Measurements from ENCODE around the gene RSBN1.

Gene RSBN1

DNA sequence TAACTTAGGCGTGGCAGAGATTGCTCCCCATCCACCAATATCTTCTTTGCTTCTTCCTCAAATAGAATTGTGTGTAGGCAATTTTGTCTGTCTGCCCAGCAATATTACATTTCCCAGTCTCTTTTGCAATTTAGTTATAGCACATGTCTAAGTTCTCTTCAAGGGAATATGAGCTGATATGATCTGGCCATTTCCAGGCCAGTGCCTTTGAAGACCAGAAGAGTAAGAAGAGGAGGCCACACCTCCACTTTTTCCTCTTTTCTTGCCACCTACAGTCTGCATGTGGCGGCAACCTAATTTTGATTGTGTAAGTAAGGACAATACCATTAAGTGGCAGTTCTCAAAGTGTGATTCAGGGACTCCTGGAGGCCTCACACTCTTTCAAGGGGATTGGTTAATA is 6.3 kb upstream of the RSBN1 start:
- TF ChIP-seq, protein P1, sequence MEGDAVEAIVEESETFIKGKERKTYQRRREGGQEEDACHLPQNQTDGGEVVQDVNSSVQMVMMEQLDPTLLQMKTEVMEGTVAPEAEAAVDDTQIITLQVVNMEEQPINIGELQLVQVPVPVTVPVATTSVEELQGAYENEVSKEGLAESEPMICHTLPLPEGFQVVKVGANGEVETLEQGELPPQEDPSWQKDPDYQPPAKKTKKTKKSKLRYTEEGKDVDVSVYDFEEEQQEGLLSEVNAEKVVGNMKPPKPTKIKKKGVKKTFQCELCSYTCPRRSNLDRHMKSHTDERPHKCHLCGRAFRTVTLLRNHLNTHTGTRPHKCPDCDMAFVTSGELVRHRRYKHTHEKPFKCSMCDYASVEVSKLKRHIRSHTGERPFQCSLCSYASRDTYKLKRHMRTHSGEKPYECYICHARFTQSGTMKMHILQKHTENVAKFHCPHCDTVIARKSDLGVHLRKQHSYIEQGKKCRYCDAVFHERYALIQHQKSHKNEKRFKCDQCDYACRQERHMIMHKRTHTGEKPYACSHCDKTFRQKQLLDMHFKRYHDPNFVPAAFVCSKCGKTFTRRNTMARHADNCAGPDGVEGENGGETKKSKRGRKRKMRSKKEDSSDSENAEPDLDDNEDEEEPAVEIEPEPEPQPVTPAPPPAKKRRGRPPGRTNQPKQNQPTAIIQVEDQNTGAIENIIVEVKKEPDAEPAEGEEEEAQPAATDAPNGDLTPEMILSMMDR (IDR thresholded peaks at IDR 0.05; ENCODE audit: low read depth, low read length), result no peak
- no peak overlapping the region for H3K4me3 ChIP-seq (replicated peaks in 1 of 2; ENCODE audit: low read depth in 2 of 2, low read length in 2 of 2)
- DNase-seq (ENCODE audit: low read depth in 2 of 2), result no peak

DNA sequence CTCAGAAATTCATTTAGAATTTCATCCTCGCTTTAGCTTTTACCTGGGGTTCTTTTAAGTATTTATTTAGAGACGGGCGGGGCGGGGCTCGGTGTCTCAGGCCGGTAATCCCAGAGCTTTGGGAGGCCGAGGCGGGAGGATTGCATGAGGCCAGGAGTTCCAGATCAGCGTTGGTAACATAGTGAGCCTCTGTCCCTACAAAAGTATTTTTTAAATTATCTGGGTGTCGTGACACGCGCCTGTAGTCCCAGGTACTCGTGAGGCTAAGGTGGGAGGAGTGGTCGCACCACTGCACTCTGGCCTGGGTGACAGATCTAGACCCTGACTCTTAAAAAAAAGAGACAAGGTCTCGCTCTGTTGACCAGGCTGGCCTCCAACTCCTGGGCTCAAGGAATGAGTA is 942 bp upstream of the RSBN1 start:
- no peak overlapping the region for H3K4me3 ChIP-seq (replicated peaks in 1 of 2; ENCODE audit: low read depth in 2 of 2, low read length in 2 of 2)
- DNase-seq (ENCODE audit: low read depth in 2 of 2), result no peak
- TF ChIP-seq, protein P1 (IDR thresholded peaks at IDR 0.05; ENCODE audit: low read depth, low read length), result no peak

DNA sequence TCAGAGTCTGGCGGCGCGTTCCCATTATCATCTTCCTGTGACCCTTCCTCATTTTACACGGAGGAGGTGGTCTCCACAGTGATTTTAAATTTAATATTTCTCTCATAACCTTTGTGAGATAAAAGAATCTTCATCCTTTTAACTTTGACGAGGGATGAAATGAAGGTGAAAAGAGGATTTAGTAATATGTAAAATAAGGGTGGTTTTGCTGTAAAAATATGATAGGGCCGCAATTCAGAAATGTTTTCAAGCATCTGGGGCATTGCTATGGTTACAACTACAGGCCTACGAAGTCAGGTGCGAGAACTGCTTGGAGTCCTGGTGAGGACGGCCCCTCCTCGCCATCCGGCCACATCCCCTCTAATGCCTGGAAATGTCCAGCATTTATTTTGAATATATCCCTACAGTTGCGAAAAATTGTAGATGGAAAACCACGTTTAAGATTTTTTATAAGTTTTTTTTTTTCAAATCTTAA is 422 bp upstream of the RSBN1 start:
- no peak for DNase-seq (ENCODE audit: low read depth in 2 of 2)
- peak overlapping the region; percentile 44 for H3K4me3 ChIP-seq (replicated peaks in 1 of 2; ENCODE audit: low read depth in 2 of 2, low read length in 2 of 2)
- TF ChIP-seq, protein P1 (IDR thresholded peaks at IDR 0.05; ENCODE audit: low read depth, low read length), result no peak

DNA sequence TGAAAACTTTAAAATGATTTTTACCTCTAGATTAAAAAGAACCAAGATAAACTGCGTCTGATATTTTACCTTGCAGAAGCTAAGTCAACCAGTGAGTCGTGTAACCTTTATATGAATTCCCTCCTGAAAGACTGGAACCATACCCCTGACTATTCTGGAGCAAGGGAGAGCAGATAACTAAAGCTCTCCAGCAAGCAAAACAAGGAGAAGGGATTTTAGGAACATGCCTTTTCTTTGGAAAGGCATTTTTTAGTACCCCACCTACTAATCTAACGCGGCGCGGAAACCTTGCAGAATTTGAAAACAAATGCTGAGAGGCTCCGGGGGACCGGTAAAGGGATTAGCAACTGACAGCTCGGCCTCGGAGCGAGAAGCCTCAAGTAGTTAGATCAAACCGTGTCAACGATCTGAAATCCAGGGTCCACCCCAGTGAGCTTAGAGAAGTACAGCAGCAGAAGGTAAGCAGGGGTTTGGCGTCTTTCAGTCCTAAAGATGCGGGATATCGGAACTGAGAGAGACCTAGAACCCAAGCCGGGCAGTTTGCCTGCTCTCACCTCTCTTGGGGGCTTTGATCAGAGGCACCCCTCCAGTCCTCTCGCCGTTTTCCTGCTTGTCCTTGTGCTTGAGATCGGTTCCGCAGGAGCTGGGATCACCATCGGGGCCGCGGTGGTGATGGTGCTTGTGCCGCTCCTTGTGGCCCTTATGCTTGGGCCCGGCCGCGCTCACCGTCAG is 954 bp downstream of the RSBN1 start:
- H3K4me3 ChIP-seq (replicated peaks in 1 of 2; ENCODE audit: low read depth in 2 of 2, low read length in 2 of 2), result peak overlapping the region; percentile 88 to 95
- DNase-seq (ENCODE audit: low read depth in 2 of 2), result peak; percentile 20 to 46
- TF ChIP-seq, protein P1 (IDR thresholded peaks at IDR 0.05; ENCODE audit: low read depth, low read length), result no peak

DNA sequence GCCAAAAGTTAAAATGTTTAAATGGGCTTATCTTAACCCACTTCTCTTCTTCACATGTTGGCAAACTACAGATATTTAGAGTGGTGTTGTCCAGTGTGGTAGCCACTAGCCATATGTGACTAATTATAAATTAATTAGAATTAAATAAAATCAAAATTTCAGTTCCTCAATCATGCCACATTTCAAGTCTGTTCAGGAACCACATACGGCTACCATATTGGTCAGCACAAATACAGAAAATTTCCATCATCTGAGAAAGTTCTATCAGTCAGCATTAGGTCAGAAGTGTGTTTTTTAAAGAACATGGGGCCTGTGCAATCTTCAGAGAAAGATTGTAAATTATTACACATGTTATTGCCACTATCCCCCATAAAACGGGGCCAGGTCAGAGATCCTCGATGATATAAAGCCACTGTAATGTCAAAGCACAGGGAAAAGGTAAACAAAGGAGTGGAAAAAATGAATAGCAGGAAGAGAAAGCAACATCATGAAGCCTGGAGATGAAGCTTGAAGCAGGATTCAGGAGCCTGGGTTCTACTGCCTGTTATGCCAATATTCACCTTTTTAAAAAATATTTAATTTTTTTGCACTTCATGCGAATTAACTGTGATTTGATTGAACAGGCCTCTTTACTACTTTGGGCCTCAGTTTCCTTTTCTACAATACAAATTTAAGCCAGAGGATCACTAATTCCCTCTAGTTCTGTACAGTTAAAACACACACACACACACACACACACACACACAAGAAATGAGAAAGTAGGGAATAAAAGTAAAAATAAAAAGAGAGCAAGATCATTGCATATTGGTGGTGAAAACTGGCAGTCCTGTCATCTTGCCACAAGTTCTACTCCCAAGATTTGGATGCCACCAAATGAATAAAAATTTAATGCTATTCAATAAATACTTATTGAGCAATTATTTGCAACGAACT is 2.3 kb downstream of the RSBN1 start:
- TF ChIP-seq, protein P1 (IDR thresholded peaks at IDR 0.05; ENCODE audit: low read depth, low read length), result no peak
- DNase-seq (ENCODE audit: low read depth in 2 of 2), result no peak
- peak overlapping the region; percentile 11 to 95 for H3K4me3 ChIP-seq (replicated peaks in 1 of 2; ENCODE audit: low read depth in 2 of 2, low read length in 2 of 2)

DNA sequence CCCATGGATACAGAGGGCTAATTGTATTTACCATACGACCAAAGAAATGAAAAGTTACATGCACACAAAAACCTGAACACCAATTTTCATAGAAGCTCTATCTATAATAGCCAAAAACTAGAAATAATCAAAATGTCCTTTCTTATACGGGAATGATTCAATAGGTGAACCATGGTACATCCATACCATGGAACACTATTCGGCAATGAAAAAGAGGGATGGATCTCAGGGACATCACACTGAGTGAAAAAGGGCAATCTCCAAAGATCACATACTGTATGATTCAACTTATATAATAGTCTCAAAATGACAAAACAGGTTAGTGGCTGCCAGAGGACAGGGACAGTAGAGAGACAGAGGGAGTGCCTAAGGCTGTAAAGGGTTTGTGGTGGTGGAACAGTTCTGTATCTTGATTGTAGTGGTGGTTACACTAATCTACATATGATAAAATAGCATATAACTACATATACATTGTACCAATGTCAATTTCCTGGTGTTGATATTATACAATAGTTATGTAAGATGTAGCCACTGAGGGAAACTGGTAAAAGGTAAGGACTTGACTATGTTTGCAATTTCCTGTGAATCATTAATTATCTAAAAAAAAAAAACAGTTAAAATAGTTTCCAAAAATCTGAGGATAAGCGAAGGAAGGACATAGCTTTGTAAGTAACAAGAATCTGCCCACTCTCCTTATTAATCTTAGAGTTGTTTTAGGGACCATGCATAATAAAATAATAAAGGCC is 3.7 kb downstream of the RSBN1 start:
- DNase-seq (ENCODE audit: low read depth in 2 of 2), result no peak
- H3K4me3 ChIP-seq (replicated peaks in 1 of 2; ENCODE audit: low read depth in 2 of 2, low read length in 2 of 2), result no peak overlapping the region
- TF ChIP-seq, protein P1 (IDR thresholded peaks at IDR 0.05; ENCODE audit: low read depth, low read length), result no peak

Data from cardiac fibroblast (primary cell).